NCI-H2196 (cell line): ENCODE data around the gene DNAH1.
A peak's percentile ranks its signal among the peaks of the same experiment; 100 is the strongest.

Experiments used
- DNase-seq: peaks from one replicate; lab custom pipeline; 2025; ENCODE audit not compliant: unreplicated experiment; lab: John Stamatoyannopoulos, UW

DNAH1 gene

DNA sequence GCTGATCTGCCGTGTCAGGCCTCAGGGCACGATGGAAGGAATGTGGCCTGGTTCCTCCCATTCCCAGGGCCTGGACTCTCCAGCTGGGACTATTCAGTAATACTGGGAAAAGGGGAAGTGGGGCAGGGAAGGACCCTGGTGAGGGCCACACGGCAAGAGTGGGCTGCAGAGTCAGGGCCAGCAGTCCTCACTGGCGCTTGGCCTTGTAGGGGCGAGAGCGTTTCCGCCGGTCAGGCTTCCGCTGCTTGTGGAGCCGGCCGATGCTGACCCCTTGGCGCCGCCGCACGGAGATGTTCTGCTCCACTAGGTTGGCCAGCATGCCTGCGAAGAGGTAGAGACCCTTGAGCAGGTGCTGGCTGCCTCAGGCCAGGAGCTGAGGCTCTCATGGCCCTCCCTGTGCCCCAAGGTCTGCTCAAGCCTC is 86.0 kb downstream of the DNAH1 start:
- DNase-seq: no peak

DNA sequence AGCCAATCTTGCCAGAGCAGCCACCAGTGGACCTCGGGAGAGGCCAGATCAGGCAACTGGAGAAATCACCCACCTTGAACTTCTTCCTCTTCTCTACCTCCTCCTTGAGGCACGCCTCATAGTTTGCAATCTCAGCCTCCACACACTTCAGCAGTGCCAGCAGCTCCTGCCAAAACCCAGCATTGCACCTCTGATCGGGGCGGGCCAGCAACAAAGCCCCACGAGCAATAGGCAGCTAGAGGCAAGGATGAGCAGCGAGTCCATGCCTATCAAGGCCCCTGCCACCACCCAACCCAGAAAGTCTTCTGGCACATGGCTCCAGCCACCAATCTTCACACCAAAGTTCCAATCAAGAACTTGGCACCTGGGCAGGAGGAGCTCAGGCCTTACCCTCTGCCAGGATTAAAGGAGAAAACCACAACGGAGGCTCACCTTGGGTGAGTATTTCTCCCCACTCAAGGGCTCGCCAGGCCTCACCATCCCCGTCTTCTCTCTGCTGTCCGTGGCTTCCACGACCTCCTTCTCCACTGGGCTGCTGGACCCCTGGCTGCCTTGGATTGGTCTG is 86.7 kb downstream of the DNAH1 start:
- DNase-seq: no peak

DNA sequence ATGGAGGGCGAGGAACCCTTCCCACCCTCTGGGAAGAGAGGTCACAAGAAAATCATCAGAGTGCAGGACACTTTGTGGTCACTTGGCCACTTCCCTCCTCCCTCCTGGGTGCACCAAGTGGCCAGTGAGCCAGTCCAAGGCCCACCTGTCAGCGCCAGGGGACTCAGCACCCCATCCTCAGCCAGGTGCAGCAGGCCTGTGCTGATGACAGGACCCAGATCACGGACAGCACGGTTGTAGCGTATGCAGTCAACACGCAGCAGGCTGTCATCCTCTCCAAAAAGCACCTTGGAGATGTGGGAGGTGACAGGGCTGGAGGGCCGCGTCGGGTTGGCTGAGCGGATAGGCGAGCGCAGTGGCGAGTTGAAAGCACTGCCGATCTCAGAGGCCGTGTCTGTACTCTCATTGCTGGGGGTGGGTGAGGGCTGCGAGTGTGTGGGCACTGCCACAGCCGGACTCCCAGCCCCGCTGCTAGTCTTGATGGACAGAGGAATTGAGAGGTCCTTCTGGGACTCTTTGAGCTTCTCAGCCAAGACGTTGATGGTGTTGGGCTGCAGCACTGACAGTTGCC is 87.2 kb downstream of the DNAH1 start:
- no peak for DNase-seq

DNA sequence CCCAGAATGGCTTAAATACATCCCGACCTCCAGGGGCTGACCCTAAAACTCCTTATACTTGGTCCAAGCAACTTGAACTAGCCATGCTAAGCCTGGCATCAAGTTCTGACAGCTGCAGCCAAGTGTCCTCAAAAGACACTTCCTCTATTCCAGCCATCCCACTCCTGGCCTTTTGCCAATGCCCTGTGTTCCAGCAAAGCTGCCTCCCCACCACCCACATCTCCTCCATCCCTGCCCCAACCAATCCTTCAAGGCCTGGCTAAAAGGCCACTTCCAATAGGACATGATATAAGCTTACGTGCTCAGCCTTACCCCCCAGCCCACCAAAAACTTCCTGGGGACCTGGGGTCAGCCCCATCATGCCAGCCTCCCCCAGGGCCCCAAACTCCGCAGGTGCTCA is 87.8 kb downstream of the DNAH1 start:
- DNase-seq: no peak

DNA sequence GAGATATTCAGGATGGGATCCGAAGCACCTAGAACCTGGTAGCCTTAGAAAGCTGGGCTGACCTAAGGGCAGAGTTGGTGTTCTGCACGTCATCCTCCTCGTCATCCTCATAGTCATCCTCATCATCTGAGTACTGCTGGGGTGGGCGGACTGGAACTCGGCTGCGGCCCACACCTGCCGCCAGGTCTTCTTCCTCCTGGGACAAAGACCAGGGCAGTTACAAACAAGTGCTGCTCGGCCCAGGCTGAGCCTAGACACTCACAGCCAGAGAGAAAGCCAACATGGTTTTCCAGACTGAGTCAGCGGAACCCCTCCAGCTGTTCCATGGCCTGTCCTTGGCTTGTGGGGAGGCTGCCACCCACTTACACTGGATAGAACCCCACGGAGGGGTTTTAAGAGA is 88.3 kb downstream of the DNAH1 start:
- DNase-seq: no peak

DNA sequence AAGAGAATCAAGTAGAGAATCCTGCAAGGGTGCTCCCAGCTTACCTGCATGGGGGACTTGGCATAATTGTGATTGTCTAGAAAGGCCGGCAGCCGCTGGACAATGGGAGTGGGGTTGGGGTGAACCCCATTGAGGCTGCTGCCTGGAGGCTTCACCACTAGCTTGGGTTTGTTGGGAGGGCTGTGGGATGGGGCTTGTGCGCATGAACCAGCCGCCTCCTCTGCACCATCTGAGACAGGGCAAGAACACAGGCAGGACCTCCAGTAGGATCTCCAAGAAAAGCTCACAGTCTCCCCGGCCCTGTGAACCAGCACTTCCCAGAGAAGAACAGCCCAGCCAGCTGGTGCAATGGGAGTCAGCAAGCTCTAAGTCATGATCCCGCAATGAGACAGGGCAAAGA is 88.9 kb downstream of the DNAH1 start:
- DNase-seq: no peak

DNA sequence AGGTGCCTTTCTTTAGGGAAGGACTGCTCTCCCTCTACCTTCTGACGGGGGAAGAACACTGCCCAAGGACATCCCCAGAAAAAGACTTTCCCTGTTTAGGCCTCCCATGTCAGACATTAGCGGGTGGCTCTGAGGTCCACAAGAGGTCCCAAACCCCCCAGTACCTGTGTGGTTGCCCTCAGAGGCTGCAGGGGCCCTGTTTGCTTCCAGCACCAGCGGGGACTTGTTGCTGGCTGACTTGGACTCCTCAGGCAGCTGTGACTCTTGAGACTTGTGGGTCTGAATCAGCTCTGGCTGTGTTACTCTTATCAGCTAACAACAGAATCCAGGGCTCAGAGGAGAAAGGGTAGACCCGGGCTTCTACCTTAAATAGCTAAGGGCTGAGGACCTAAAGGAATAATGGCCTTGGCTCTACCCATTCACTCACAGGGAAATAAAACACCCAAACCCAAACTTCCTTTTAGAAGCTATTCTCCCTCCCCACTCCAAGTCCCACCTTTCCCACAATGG is 89.5 kb downstream of the DNAH1 start:
- DNase-seq: no peak

DNA sequence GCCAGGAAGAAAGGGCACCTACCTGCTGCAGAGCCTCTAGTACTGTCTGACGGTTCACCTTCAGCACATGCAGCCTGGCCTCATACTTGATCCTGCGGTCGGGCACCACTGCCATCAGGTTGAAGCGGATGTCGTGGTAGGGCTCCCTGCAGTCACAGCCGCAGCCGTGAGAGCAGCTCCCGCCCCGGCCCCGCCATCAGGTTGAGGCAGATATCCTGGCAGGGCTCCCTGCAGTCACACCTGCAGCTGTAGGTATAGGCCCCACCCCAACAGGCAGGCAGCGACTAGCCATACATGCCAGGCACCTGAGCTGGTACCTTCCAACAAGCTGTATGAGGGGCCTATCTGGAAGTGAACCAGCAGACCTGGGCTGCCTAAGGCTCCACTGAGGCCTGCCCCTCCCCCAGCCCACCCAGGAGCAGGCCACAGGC is 90.1 kb downstream of the DNAH1 start:
- DNase-seq: no peak

DNA sequence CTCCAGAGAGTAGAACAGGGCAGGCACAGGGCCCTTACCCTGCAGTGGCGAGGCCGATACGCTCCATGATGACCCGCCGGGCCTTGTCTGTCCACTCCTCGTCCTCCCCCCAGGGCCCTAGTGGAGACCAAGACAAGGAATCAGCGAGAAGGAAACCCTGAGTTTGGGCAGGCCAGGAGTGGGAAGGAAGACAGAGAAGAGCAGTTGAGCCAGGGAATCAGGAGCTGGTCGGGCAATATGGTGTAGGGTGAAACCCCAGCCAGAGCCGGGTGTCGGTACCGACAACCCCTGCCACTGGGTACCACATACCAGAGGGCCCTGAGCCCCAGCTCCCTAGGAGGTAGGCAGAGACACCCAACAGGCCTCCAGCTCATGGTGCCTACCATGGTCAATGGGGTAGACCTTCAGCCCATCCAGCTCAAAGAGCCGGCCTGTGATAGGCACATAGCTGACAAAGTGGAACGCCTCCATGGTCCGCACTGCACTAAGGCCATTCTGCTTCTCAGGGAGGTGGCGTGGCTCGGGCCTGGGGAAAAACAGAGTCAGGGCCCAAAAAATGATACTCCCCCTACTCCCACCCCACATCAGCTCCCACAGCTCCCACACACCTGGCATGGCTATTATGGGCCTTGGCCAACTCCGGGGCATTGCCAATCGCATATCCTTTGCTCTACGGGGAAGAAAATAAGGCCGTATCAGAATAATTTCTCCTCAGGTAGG is 90.8 kb downstream of the DNAH1 start:
- no peak for DNase-seq

DNA sequence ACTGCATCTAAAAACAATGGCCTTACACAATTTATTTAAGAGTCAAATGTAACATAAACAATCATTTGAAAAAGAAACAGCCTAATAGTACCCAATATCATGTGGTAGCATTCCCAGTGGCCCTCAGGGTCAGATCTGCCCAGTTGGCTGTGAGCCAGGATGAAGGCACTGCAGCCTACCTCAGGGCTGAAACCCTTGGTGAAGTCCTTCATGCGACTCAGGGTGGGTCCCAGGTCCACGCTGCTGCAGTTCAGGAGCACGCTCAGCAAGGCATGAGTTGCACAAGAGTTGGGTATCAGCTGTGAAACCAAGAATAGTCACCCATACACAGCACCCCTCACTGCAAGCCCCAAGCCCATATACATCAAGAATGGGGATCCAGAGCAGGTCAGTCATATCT is 91.7 kb downstream of the DNAH1 start:
- no peak for DNase-seq

DNA sequence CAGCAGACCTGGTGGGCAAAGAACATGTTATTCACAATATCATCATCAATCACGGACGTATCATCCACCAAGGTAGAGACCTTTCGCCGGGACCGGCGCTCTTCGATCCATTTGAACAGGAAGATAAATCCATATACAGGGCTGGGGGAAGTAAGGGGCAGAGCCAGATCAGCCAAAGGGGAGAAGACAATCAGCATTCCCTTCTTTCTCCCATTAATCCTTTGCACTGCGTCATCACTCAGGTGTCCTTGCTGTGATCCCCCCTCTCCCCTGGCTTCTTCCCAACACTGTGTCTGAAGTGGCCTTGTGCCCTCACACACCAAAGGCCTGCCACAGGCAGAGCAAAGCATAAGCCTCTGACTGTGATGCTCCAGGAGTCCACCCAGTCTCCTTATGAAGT is 92.3 kb downstream of the DNAH1 start:
- no peak for DNase-seq

DNA sequence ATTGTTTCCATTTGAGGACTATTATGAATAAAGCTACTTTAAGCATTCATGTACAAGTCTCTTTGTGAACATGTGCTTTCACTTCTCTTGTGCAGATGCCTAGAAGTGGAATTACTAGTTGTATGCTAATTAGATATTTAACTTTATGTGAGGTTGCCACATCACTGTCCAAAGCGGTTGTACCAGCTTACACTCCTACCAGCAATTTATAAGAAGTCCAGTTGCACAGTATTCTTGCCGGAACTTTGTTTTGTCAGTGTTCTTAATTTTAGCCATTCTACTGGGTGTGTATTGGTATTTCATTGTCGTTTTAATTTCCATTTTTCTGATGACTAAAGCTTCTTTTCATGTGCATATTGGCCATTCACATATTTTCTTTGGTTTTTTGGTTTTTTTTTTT is 99.7 kb downstream of the DNAH1 start:
- no peak for DNase-seq

DNA sequence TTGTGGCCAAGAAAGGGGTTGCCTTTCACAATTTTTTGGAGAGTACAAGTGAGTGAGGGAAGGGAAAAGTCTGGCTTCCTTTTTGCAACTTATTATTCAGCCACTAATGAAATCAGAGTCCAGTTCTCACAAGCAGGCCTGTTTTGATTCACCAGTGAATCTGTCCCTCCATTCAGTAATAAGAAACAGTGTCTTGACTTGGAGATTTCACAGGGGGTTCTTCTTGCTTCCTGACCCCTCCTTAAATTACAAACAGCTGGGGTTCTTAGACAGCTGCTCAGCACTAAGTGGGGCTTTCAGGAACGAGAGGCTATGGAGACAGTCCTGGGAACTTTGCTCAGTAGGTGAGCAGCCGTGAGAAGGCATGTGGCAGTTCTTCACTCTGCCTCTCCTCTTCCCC is 104.3 kb downstream of the DNAH1 start:
- DNase-seq: no peak

DNA sequence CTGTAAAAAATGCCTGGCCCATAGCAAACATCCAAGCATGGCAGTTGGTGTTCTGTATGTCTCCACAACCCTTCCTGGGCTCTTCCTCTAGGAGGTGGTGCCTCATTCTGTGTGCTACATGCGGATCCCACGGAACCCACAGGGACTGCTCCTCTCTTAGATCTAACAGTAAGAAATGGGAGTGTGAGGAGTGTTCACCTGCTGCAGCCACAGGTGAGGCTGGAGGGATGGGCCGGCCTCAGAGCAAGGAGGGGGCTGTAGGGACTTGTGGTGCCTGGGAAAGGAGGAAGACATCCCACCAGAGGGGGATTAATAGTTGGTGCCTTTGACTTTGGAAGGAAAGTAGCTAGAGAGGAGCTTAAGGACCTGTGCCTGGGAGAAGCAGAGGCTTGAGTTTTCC is 106.5 kb downstream of the DNAH1 start:
- no peak for DNase-seq

DNA sequence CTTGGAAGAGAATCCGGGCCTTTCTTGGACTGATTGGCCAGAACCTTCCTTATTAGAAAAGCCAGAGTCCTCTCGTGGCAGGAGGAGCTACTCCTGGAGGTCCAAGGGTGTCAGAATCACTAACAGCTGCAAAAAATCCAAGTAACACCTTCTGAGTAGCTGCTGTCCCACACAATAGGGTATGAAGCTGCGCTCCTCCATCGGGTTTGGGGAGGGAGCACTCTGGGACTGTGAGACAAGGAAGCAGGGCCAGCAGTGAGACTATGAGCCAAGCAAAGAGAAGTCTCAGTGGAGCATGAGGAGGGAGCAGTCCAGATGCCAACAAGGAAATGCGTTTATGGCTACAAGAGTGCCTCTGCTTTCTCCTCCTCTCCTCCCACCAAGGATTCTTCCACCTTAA is 107.1 kb downstream of the DNAH1 start:
- DNase-seq: no peak

DNA sequence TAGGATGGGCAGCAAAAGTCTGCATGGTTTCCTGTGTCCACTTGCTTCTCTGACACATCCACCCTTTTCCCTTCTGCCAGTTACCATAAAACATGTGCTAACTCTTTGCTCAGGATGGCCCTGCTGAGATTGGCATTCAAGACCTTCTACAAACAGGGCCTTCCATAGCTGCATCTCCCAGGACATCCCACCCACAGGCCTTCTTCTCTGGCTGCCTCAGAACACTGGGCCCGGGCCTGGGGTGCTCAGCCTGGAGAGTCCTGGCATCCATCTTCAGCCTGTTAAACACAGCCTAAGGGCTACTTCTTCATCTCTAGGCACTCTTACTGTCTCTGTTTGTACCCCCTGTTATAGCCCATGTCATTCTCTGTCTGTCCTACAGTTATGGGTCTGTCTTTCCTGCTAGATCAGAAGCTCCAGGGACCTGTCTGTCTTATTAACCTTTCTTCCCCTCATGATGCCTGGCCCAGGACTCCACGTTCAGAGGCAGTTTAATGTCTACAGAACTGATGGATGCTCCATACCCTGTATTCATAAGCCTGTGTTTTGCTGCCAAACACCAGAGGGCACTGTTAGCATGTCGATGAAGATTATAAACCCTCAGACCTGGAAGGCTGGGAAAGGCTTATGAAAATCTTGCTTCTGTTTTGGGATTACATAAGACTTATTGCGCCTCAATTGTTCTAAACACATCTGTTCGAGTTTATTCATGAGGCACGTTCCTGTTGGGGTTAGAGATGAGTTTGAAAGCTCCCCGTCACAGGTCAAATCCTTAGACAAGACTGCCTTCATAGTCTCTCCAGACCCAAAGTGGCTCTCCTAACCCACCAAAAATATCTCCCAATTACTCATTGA is 112.3 kb downstream of the DNAH1 start:
- DNase-seq: peak; percentile 34

DNA sequence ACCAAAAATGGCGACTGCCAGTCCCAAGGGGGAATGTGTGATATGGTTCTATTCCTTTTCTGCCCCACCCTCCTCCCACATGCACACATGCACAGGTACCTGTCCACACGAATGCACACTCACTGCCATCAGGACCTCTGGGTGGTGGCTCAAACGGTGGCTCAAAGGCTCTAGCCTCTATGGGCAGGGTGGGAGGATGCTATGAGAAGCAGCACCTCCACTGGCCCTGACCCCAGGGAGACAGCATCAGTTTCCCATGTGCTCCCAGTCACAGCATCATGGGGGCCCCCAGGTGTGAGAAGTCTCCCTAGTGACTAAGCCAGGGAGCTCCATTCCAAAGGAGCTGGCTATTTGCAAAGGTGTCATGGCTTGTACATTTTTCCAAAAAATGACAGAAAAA is 112.9 kb downstream of the DNAH1 start:
- no peak for DNase-seq

DNA sequence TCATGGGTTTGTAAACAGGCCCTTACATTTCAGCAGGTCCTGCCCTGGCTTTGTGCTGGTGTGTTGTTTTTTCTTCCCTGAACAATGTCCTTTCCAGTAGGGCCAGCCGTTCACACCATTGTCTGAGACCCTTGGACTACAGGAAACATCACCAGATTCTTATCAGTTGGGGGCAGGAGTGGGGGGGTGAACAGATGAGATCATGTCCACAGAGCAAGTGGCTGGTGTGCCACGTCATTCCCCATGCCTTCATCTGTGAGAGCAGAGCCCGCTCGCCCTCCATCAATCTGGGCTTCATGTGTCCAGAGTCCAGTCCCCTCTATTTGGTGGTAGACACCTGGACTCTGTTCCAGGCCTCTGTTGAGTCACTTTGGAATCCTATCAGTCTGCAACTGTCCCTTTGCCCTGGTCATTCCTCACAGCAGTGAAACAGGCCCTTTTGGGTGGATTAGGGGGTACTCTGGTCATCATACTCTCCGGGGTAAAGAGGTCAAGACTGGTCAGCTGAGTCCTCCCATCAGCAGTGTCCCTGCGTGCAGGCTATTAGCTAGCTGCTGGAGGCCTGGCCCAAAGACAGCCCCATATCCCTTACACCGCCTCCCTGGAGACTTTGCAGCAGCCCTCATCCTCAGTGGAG is 113.8 kb downstream of the DNAH1 start:
- DNase-seq: no peak

DNA sequence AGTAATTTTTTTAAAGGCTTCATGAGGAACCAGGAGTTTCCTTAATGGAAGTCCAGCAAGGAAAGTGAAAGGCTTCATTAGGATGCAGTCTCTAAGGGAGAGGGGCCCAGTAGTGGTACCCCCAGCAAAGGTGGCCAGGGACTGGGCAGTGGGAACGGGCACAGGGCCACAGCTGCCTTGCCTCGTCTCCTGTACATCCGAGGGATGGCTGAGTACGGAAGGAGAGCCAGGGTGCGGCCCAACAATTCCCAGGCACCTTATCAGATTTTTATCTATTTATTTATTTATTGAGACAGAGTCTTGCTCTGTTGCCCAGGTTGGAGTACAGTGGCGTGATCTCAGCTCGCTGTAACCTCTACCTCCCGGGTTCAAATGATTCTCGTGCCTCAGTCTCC is 114.3 kb downstream of the DNAH1 start:
- no peak for DNase-seq

DNA sequence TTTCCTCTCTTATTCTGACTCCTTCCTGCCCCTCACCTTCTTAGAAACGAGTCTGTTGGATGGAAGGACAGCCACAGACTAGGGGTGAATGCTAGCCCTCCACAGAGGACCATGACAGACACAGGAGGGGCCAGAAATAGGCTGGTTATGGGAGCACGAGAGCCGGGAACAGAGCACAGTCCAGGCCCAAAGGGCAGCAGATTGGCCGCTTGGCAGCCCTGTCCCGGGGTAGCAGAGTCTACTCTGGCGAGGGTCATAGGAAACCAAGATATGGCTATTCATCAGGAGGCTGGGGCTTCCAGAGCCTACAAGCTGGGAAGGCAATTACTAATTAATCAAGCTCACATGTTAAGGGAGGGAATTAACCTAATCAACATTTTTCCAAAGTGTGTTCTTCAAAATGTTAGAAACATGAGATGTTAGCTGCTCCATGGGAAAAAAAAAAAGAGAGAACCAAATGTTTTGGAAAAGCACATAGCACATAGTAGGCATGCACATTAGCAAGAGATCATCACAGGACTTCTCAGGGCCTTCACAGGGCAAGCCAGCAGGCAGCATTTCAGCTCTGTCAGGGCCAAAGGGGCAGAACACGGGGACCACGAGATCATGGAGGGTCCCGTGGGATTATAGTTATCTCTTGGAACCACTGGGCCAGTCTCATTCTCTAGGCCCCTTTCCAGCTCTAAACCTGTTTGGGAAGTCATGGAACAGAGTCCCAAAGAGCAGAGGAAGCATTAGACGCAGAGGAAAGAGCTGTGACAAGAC is 115.5 kb downstream of the DNAH1 start:
- DNase-seq: no peak
